ENCODE results near the gene KIF26A.

DNA sequence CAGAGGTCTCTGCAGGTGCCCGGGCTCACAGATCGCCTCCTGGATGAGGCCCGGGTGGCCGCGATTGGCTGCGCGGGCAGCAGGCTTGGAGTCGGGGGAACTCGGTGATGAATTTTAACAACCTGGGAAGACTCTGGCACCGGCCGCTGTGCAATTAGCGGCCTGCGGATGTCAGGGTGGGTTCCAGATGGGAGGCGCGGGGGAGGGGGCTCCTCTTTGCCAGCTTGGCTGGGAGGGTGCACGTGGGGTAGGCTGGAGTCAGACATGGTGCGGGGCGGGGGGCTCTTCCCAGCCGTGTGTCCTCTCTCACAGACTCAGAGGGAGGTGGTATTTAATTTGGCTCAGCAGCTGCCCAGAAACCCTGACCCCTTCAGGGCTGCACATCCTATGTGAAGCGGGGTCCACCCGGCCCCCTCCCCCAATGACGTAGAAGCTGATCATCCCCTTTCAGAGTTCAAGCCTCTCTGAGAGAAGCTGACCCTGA is 81.4 kb downstream of the KIF26A start:
- TF ChIP-seq EZH2 (IDR thresholded peaks at IDR 0.05; ENCODE audit: borderline replicate concordance, insufficient read depth, low read length, poor library complexity, severe bottlenecking) (no peak), POLR2AphosphoS5 (IDR thresholded peaks at IDR 0.05) (no peak), SMC3 (conservative IDR thresholded peaks at IDR 0.05; ENCODE audit: poor library complexity) (no peak), RAD21 (conservative IDR thresholded peaks at IDR 0.05) (no peak), EP300 (conservative IDR thresholded peaks at IDR 0.05; ENCODE audit: poor library complexity, severe bottlenecking) (no peak), TAF1 (IDR thresholded peaks at IDR 0.05; ENCODE audit: low read depth) (no peak)
- TF ChIP-seq, protein P1, sequence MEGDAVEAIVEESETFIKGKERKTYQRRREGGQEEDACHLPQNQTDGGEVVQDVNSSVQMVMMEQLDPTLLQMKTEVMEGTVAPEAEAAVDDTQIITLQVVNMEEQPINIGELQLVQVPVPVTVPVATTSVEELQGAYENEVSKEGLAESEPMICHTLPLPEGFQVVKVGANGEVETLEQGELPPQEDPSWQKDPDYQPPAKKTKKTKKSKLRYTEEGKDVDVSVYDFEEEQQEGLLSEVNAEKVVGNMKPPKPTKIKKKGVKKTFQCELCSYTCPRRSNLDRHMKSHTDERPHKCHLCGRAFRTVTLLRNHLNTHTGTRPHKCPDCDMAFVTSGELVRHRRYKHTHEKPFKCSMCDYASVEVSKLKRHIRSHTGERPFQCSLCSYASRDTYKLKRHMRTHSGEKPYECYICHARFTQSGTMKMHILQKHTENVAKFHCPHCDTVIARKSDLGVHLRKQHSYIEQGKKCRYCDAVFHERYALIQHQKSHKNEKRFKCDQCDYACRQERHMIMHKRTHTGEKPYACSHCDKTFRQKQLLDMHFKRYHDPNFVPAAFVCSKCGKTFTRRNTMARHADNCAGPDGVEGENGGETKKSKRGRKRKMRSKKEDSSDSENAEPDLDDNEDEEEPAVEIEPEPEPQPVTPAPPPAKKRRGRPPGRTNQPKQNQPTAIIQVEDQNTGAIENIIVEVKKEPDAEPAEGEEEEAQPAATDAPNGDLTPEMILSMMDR (IDR thresholded peaks at IDR 0.05; ENCODE audit: poor library complexity, severe bottlenecking) = no peak
- TF ChIP-seq, protein P2, sequence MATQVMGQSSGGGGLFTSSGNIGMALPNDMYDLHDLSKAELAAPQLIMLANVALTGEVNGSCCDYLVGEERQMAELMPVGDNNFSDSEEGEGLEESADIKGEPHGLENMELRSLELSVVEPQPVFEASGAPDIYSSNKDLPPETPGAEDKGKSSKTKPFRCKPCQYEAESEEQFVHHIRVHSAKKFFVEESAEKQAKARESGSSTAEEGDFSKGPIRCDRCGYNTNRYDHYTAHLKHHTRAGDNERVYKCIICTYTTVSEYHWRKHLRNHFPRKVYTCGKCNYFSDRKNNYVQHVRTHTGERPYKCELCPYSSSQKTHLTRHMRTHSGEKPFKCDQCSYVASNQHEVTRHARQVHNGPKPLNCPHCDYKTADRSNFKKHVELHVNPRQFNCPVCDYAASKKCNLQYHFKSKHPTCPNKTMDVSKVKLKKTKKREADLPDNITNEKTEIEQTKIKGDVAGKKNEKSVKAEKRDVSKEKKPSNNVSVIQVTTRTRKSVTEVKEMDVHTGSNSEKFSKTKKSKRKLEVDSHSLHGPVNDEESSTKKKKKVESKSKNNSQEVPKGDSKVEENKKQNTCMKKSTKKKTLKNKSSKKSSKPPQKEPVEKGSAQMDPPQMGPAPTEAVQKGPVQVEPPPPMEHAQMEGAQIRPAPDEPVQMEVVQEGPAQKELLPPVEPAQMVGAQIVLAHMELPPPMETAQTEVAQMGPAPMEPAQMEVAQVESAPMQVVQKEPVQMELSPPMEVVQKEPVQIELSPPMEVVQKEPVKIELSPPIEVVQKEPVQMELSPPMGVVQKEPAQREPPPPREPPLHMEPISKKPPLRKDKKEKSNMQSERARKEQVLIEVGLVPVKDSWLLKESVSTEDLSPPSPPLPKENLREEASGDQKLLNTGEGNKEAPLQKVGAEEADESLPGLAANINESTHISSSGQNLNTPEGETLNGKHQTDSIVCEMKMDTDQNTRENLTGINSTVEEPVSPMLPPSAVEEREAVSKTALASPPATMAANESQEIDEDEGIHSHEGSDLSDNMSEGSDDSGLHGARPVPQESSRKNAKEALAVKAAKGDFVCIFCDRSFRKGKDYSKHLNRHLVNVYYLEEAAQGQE (IDR thresholded peaks at IDR 0.05; ENCODE audit: borderline replicate concordance) = no peak
